DND-41 (cell line): Measurements from ENCODE around the gene EFHD1.

Source experiments
- CTCF ChIP-seq: IDR thresholded peaks from 2 replicates; pipeline ENCODE4 v1.5.1; 2012; ENCODE audit warnings: borderline replicate concordance, low read length, moderate library complexity, mild to moderate bottlenecking; ENCODE audit not compliant: poor library complexity, severe bottlenecking; ENCODE audit errors: extremely low read depth
- EZH2 ChIP-seq: IDR thresholded peaks from 3 replicates; pipeline ENCODE4 v1.6.1; 2012; ENCODE audit warnings: borderline replicate concordance, low read depth, mild to moderate bottlenecking, moderate library complexity, low read length, inconsistent platforms; ENCODE audit not compliant: severe bottlenecking

- no peak for TF ChIP-seq EZH2
- TF ChIP-seq CTCF, result no peak
These were observed 42.0 kb downstream of the EFHD1 start for GRCh38 chr2:232675381-232675780.
